GM19372 (cell line): ENCODE data around the gene HOGA1.

ENCODE experiments used
- ATAC-seq: cut with Tn5 transposase; IDR thresholded peaks from one replicate; pipeline ENCODE4 v1.9.1; 2021; ENCODE audit warnings: mild to moderate bottlenecking, low read depth, moderate library complexity; ENCODE audit not compliant: unreplicated experiment

Gene HOGA1

DNA sequence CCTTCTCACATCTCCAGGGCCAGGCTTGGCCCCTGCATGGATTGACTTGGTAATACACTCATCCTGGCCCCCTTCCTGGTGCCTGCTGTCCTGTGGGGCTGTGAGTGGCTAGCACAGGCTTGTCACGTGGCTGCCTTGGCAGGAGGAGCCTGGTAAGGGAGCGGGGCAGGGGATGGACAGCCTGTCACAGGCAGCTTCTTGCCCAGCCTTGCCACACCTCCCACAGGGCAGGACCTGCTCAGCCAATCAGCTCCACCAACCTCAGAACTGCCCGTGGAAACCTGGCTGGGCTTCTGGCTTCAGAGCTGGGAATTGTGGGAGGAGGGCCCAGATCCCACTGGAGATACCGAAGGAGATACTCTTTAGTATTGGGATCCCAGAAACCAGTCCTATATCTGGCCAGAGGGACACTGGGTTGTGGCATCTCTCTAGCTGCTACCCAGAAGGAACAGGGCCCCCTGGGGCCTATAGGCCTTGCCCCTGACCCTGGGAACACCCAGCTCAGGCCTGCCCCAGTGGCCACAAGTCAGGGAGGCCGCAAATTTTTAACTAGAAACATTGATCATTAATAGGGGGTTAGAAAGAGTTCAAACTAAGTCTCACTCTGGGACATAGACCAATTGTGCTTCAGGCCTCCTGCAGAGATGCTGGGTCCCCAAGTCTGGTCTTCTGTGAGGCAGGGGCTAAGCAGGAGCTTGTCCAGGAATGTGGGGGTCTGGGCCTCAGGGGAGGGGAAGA is at the start of gene HOGA1:
Gene HOGA1 (plus strand): TSS at position 330 of the 738 bp plus-strand sequence. CDS start 315 bp downstream, at position 645.
- no peak for ATAC-seq

DNA sequence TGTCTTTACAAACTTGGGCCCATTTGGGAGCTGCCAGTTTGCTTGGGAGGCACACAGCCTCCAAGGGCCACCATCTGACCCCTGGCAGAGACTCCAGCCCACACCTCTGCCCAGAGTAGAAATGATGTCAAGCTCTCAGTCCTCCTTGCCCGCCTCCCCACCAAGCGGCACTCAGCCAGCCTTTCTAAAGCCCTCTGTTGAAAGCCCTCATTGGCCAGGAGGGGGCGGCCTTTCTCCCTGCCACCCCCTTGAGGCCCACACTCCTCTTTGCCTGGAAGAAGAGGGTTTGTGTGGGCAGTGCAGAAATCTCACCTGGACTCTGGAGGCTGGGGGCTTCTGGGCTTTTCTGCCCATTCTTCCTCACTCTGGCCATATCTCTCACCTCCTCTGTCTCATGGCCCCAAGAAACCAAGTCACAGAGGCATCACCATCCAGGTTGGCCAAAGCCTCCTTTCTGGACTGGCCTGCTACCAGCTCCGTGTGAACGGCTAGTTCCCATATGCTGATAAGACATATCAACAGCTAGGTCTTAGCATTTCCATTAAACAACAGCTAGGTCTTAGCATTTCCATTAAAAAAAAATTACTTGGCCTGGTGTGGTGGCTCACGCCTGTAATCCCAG is 49.3 kb upstream of the HOGA1 start:
- no peak for ATAC-seq

DNA sequence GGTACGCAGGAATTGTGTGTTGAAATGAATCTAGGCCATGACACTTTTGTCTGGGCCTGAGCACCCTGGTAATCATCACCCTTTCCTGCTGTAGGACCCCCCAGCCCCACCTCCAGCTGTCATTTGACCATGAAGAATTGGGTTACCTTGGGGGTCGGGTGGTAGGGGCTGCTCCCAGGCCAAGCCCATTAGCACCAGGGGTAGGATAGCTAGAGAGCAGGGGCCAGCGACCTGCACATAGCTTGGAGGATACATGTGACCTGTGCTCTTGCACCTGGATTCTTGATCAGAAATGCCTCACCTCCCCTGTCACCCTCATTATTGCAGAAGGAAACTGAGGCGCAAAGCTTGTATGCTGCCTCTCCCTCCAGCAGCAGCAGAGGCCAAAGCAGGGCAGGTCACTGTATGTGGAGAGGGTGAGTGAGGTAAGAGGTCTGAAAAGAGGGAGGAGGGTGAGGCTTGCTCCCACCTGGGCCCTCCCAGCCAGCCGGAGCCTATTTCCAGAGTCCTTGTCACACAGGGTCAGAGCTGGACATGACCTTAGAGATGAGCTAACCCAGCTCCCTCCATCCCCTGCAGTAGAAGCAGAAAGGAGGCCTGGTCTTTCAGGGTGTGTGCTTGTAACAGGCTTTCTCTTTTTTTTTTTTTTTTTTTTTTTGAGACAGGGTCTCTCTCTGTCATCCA is 46.9 kb upstream of the HOGA1 start:
- ATAC-seq: no peak

DNA sequence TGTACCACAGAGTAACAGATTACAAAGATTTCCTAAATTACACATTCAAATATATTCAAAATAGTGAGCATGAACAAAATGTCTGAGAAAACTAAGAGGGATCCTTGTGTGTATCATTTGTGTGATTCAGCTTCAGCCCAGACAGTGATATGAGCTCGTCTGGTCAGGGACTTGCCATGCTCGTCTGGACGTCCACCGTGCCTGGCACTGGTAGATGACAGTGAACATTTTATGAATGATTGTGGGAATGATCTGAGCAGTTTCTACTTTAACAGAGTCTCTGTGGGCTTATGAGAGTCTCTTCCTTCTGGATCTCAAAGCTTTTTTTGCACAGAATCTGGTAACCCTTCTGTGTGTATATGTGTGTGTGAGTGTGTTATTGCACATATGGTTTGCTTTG is 45.8 kb upstream of the HOGA1 start:
- ATAC-seq: no peak

DNA sequence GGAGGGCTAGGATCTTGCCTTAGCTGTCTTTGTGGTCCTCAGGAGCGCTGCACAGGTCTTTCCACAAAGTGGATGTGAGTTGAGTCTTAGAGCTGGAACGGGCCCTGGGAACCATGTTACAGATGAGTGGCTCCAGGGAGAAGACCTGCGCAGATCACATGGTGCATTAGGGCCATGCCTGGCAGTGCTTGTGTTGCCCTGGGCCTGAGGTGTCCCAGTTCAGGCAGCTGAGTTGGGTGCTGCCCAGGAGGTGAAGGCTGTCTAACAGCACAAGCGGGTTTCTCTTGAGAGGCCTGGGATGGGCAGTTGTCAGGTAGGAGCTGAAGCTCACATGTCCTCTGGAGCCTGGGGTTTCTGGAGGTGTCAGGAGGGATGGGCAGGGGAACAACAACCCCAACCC is 45.4 kb upstream of the HOGA1 start:
- no peak for ATAC-seq

DNA sequence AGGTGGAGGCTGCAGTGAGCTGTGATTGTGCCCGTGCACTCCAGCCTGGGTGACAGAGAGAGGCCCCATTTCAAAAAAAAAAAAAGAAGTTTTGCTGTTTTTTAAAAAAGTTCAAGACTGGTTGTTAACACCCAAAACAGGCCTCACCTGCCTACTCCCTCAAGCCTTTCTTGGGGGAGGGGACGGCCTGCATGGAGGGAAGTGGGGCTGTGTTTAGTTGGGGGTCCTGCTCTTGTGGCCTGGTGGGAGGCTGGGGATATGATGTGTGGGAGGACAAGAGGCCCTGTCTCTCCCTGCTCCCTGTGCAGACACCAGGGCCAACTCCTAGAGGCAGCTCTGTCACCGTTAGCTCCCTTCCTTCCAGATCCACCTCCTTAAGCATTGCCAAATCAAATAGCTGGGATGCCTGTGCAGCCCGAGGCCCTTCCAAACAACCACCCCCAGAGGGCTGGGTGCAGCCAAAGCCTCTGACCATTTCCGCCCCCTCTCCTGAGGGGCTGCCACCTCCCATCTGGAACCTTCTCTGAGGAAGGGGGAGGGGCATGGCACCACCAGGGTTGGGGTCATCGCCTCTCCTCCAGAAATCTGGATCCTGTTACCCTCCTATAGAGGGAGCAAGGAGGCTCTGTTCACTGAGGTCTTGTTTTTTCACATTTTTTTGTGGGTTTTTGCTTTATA is 44.5 kb upstream of the HOGA1 start:
- ATAC-seq: no peak

DNA sequence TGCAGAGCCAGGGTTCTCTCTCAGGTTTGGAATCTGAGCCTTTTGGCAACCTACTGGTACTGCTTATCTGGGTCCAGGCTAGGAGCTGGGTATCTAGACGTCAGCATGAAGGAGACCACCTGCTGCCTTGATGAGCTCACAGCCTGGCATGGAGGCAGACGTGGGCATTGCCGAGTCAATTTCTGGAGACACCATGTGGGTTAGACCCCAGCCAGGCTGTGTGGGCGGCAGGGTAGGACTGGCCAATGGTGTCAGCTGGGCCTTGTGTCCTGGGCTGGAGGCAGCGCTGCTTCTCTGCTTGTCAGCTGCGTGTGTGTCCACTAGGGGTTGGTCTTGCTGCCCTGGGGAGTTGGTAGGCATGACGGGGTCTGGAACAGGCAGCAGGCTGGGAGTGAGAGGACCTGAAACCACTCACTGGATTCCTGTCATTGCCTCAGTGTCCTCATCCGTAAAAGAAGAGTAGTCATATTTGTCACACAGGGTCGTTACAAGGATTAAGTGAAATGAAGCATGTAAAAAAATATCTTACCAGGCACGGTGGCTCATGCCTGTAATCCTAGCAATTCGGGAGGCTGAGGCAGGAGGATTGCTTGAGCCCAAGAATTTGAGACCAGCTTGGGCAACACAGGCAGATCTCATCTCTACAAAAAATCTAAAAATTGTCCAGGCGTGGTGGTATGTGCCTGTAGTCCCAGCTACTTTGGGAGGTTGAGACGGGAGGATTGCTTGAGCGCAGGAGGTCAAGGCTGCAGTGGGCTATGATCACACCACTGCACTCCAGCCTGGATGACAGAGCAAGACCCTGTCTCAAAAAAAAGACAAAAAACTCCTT is 43.3 kb upstream of the HOGA1 start:
- no peak for ATAC-seq

DNA sequence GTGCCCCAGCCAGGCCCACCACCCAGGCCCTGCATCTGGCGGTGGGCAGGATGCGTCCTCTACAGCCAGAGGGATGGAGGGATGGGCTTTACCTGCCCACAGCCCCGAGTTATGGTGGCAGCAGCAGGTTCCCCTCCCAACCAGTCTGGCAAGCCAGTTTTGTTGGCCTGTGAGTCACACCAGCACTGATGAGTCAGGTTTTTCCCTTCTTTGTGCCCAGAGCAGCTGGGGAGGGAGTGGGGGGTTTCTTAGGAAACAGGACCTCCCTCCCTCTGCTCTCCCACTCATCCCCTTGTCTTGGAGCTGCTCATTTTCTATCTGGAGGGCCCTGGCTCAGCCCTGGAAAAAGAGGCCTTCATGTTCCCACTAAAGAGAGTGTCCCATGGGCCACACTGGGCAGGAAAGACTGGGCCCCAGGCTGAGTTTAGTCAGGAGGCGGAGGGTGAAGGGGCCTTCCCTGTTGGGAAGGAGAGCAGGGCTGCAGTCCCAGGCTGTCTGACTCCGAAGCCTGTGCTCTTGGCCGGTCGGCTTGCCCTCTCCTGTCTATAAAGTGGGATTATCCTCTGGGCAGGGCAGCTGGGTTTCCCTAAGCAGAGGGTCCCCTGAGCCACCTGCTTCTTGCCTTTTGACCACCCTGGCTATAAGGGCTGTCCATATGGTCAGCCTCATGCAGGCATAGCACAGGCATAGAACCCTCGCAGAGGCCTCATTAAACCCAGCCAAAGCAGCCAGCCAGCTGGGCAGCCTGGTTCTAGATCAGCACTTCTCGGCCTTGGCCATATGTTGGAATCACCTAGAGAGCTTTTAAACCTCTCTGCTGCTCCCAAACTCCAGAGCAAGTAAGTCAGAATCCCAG is 41.8 kb upstream of the HOGA1 start:
- ATAC-seq: no peak

DNA sequence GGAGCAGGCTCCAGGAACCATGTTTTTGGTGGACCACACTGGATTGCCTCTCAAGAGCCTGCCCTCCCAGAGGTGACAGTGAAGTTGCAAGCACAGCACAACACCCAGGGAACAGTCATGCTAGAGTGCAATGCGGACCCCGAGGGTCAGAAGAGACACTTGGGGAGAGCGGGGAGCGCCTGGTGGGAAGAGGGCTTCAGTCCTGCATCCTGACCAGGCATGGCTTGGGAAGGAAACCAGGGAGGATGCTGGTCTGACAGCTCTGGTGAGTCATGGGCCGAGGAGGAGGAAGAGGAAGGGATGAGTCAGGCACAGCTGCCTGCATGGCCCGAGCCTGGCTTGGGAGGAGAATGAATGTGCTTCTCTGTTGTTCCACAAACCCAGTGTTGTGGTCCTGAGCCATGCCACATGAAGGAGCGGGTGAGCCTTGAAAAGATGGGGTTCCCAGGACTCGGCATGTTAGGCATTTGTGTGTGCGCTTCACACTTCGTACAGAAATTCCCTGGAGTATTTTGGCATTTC is 41.1 kb upstream of the HOGA1 start:
- ATAC-seq: no peak

DNA sequence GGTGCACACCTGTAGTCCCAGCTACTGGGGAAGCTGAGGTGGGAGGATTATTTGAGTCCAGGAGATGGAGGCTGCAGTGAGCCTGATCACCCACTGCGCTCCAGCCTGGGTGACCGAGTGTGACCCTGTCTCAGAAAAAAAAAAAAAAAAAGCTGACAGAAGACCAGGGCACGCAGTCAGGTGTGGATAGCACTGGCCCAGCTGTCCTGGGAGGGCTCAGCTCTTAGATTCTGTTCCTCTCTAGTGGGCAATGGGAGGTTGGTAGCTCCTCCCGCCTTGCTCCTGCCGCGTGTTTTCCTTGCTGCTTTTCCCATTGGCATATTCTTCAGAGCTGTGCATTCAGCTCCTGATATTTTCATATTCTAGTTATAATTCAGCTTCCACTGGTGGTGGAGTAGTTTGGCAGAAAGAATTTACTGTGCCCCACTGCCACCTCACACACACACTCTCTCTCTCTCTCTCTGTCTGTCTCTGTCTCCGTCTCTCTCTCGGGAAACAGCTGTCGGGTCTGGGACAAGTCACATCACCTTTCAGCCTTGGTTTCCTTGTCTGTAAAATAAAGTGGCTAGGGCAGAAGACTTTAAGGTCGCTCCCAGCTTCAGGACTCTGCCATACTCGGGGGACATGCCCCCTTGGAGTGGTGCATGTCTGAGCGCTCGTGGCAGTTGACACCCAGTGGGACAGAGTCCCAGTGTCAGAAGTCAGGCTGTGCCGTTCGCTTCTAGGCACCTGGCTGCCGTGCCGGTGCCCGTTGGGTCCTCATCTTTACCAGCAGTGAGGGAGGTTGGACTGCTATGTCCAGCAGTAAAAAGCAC is 37.5 kb upstream of the HOGA1 start:
- no peak for ATAC-seq

DNA sequence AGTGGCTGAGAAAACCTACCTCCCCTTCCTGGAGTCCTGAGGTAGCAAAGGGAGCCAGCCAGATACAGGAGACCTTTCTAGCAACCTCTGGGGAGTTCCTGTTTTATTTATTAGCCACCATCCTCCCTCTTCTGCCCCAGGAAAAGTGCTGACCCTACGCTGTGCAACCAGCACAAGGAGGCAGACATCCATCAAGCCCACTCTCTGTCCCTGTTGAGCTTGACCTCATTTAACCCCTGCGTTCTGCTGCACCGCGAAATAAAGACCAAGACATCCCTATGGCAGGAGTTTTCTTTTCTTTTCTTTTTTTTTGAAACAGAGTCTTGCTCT is 37.0 kb upstream of the HOGA1 start:
- ATAC-seq: no peak

DNA sequence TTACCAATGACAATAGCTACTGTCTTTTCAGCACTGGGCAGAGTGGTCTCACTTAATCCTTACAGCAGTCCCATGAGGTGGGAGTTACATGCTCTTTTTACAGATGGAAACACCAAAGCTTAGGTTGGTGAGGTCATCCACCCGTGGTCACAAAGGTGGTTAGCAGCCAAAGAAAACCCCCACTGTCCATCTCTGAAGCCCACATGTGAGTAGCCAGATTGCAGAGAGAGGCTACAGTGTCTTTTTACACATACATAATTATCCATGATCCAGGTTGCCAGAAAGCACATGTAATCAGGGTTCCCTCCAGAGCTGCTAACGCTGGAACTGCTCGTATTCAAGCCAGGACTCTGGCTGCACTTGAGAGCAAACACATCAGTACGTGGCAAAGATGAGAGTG is 36.2 kb upstream of the HOGA1 start:
- ATAC-seq: no peak

DNA sequence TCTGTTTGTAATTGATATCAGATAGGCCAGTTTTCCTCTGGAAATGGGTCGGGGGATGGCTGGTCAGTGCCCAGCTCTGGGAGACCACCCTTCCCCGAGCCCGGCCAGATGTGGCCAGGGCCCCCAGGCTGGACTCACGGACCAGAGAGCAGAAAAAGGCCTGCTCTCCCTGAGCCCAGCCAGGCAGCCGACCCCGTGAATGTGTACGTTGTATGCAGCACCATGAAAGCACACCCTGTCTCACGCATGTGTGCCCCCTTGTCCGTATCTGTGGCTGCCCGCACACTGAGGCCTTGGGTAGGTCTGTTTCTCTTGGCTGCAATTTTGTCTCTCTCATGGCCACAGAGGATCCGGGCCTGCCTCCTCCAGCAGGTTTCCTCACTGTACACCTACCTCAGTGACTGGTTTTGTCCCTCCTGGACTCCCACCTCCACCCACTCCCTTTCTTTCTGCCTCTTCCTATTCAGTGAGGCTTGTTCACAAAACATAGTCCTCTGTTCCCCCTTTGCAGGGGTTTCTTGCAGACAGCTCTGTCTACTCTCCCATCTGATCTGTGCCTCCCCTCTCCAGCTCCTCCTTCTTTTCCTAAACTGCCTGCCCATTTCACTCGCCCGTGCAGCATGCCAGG is 35.2 kb upstream of the HOGA1 start:
- no peak for ATAC-seq

DNA sequence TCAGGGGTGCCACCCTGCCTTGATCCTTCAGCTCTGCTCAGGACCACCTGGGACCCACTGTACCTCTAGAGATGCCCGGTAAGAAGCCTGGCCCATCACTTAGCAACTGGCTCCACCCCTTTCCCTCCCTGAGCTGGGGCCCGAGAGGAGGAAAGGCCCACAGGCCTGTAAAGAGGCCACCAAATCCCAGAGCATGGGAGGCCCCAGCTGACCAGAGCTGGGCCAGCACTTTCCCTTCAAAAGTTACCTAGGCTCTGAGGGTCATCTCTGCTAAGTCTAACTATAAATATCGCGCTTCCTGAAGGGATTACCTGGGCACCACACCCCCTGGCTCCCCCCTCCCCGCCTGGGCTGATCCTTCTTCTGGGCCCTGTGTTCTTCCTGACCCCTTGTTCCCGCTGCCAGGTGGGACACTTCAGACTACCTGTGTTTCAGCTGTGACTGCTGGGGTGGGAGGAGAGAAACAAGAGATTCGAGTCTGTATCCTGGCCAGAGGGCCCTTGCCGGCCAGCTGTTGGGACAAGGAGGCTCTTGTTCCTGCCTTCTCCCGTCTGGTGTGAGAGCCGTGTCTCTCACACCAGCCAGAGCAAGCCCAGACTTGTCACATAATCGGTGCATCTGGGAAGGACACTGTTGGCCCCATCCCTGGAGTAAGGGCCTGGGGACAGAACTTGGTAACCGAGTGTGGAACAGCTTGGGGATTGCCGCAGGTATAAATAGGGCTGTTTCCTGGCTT is 34.4 kb upstream of the HOGA1 start:
- ATAC-seq: no peak

DNA sequence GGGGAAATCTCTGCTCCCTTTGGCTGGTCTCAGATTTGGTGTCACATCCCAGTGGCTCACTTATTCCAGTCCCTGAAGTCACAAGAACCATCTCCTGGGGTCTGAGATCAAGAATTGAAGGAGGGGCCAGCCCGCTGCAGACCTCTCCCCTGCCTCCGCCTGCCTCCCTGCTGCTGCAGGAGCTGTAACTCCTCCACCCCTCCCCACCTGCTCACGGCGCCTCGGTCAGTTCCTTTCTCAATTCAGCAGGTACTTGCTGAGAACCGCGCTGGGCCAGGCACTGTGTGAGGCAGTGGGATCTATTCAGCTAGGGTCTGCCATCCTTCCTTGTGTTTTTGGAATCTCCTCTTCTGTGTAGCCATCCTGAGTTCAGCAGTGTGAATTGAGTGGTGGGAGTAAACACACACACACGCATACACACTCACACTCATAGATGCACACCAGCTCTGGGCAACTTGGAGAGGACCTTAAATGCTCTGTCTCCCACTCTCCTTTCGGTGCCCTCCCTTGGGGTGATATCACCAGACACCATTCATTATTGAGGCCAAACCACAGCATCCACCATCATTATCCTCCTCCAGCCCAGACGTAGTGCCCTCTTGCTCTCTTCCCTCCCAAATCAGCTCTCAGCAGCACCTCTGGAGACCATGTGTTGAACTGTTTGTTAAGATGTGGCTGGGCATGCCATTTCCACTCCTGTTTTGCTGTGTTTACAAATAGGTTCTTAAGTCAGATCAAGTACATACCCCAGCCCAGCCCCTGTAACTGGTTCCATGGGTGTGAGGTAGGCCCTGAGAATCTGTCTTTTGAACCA is 33.6 kb upstream of the HOGA1 start:
- ATAC-seq: no peak

DNA sequence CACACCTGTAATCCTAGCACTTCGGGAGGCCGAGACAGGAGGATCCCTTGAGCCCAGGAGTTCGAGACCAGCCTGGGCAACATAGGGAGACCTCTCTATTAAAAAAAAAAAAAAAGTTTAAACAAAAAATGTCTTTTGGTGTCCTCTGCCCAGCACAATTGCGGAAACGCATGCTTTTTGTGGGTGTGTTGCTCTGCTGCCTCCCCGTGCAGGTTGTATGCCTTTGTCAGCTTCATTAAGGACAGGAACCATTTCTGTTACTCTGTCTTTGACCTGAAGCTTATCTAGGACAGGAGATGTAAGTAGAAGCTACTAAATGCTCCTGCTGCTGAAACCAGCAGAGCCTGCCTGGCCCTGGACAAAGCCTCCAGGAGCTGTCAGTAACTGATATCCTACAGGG is 32.9 kb upstream of the HOGA1 start:
- no peak for ATAC-seq
